NCI-H1694 treated with DMSO at 0.1 percent for 48 hours (cell line): ENCODE measurements around the gene PTPRM.

Experiments used
- DNase-seq: peaks from one replicate; lab custom pipeline; 2025; lab: John Stamatoyannopoulos, UW

PTPRM gene

GRCh38 chr18:7669361-7669760, 102.2 kb downstream of the PTPRM start:
- DNase-seq, result no peak

- DNase-seq, result no peak
Observed at GRCh38 chr18:7671105-7671504, 104.0 kb downstream of the PTPRM start.

- no peak for DNase-seq
Observed at GRCh38 chr18:7676253-7676873, 109.2 kb downstream of the PTPRM start.

- DNase-seq, result no peak
Observed at GRCh38 chr18:7677001-7677400, 109.9 kb downstream of the PTPRM start.

- no peak for DNase-seq
Observed at GRCh38 chr18:7677424-7677823, 110.3 kb downstream of the PTPRM start.

- no peak for DNase-seq
Observed at GRCh38 chr18:7678389-7678788, 111.3 kb downstream of the PTPRM start.

GRCh38 chr18:7678801-7679200, 111.7 kb downstream of the PTPRM start:
- DNase-seq, result no peak

GRCh38 chr18:7681298-7681697, 114.2 kb downstream of the PTPRM start:
- no peak for DNase-seq

GRCh38 chr18:7682321-7682720, 115.2 kb downstream of the PTPRM start:
- DNase-seq, result no peak

- no peak for DNase-seq
Observed at GRCh38 chr18:7683753-7684152, 116.6 kb downstream of the PTPRM start.

GRCh38 chr18:7684357-7684756, 117.2 kb downstream of the PTPRM start:
- no peak for DNase-seq

GRCh38 chr18:7684966-7685365, 117.8 kb downstream of the PTPRM start:
- DNase-seq, result no peak

GRCh38 chr18:7686278-7686677, 119.2 kb downstream of the PTPRM start:
- DNase-seq, result no peak

GRCh38 chr18:7688580-7688979, 121.5 kb downstream of the PTPRM start:
- DNase-seq, result no peak

- DNase-seq, result no peak
Observed at GRCh38 chr18:7691206-7691605, 124.1 kb downstream of the PTPRM start.

- DNase-seq, result peak; percentile 83
Observed at GRCh38 chr18:7696780-7697179, 129.7 kb downstream of the PTPRM start.

GRCh38 chr18:7697306-7697705, 130.2 kb downstream of the PTPRM start:
- DNase-seq, result no peak

- no peak for DNase-seq
Observed at GRCh38 chr18:7711495-7711894, 144.4 kb downstream of the PTPRM start.

- no peak for DNase-seq
Observed at GRCh38 chr18:7720395-7720794, 153.3 kb downstream of the PTPRM start.

GRCh38 chr18:7721532-7721931, 154.4 kb downstream of the PTPRM start:
- no peak for DNase-seq

GRCh38 chr18:7722955-7723354, 155.8 kb downstream of the PTPRM start:
- no peak for DNase-seq

- DNase-seq, result no peak
Observed at GRCh38 chr18:7723558-7723957, 156.4 kb downstream of the PTPRM start.

GRCh38 chr18:7725473-7725872, 158.4 kb downstream of the PTPRM start:
- DNase-seq, result no peak

GRCh38 chr18:7725897-7726296, 158.8 kb downstream of the PTPRM start:
- DNase-seq, result no peak

GRCh38 chr18:7726522-7726921, 159.4 kb downstream of the PTPRM start:
- DNase-seq, result no peak
